ENCODE data around the gene SLC6A3. TPM values are rescaled to one million over a fixed set of nuclear protein-coding genes. Genes with fewer than 3 reads are reported as not detected.
A peak's percentile ranks its signal among the peaks of the same experiment; 100 is the strongest.
"Not testable (repeated sequence)": the region's sequence is repeated elsewhere in the genome, so short reads cannot be mapped to it uniquely, and the experiment has no call there.

SLC6A3 gene
- total and polyA plus RNA-seq, 9 donors, result 0.11 to 0.23 (median 0.12) TPM; not detected in 6

- no peaks in the 10 kb centered on the region for H3K36me3 ChIP-seq (ENCODE audit: control insufficient read depth, insufficient read depth, low read length)
- WGBS (ENCODE audit: insufficient coverage), result 46% methylated on average over 10 of the region's 12 CpGs
- DNase-seq, result peak; percentile 55
- H3K27me3 ChIP-seq (ENCODE audit: control insufficient read depth, insufficient read depth, low read length), result peaks cover 36% of the 10 kb centered on the region
- no peak overlapping the region for H3K27ac ChIP-seq (ENCODE audit: low read length)
- H3K9me3 ChIP-seq (replicated peaks; ENCODE audit: control insufficient read depth, low read depth, low read length), result no peaks in the 10 kb centered on the region
- H3K4me3 ChIP-seq (ENCODE audit: low read length), result no peak overlapping the region
- H3K4me1 ChIP-seq (ENCODE audit: control insufficient read depth, insufficient read depth, low read length), result peaks cover 23% of the 10 kb centered on the region
Observed at GRCh38 chr5:1380910-1381309, 64.3 kb downstream of the SLC6A3 start.

- Histone ChIP-seq H3K27me3 (ENCODE audit: control insufficient read depth, insufficient read depth, low read length) (peaks cover 29% of the 10 kb centered on the region), H3K36me3 (ENCODE audit: control insufficient read depth, insufficient read depth, low read length) (no peaks in the 10 kb centered on the region), H3K4me1 (ENCODE audit: control insufficient read depth, insufficient read depth, low read length) (peaks cover 19% of the 10 kb centered on the region), H3K27ac (ENCODE audit: low read length) (no peak overlapping the region), H3K4me3 (ENCODE audit: low read length) (no peak overlapping the region), H3K9me3 (replicated peaks; ENCODE audit: control insufficient read depth, low read depth, low read length) (no peaks in the 10 kb centered on the region)
- peak; percentile 48 for DNase-seq
- 14% methylated on average over 20 of the region's 34 CpGs for WGBS (ENCODE audit: insufficient coverage)
Observed at GRCh38 chr5:1380011-1380817, 65.0 kb downstream of the SLC6A3 start.

GRCh38 chr5:1378866-1379659 is 66.2 kb downstream of the SLC6A3 start:
- Histone ChIP-seq H3K27me3 (ENCODE audit: control insufficient read depth, insufficient read depth, low read length) (peaks cover 25% of the 10 kb centered on the region), H3K9me3 (replicated peaks; ENCODE audit: control insufficient read depth, low read depth, low read length) (no peaks in the 10 kb centered on the region), H3K27ac (ENCODE audit: low read length) (no peak overlapping the region), H3K4me1 (ENCODE audit: control insufficient read depth, insufficient read depth, low read length) (peaks cover 19% of the 10 kb centered on the region), H3K36me3 (ENCODE audit: control insufficient read depth, insufficient read depth, low read length) (no peaks in the 10 kb centered on the region), H3K4me3 (ENCODE audit: low read length) (no peak overlapping the region)
- 94% methylated on average over 18 of the region's 24 CpGs for WGBS (ENCODE audit: insufficient coverage)
- DNase-seq, result no peak

- Histone ChIP-seq H3K36me3 (ENCODE audit: control insufficient read depth, insufficient read depth, low read length) (no peaks in the 10 kb centered on the region), H3K4me1 (ENCODE audit: control insufficient read depth, insufficient read depth, low read length) (peaks cover 19% of the 10 kb centered on the region), H3K27me3 (ENCODE audit: control insufficient read depth, insufficient read depth, low read length) (peaks cover 22% of the 10 kb centered on the region), H3K27ac (ENCODE audit: low read length) (no peak overlapping the region), H3K9me3 (replicated peaks; ENCODE audit: control insufficient read depth, low read depth, low read length) (no peaks in the 10 kb centered on the region), H3K4me3 (ENCODE audit: low read length) (no peak overlapping the region)
- 90% methylated on average over 18 of the region's 18 CpGs for WGBS (ENCODE audit: insufficient coverage)
- no peak for DNase-seq
Observed at GRCh38 chr5:1378096-1378495, 67.1 kb downstream of the SLC6A3 start.

- Histone ChIP-seq H3K4me1 (ENCODE audit: control insufficient read depth, insufficient read depth, low read length) (peaks cover 19% of the 10 kb centered on the region), H3K27me3 (ENCODE audit: control insufficient read depth, insufficient read depth, low read length) (peaks cover 18% of the 10 kb centered on the region), H3K36me3 (ENCODE audit: control insufficient read depth, insufficient read depth, low read length) (no peaks in the 10 kb centered on the region), H3K9me3 (replicated peaks; ENCODE audit: control insufficient read depth, low read depth, low read length) (no peaks in the 10 kb centered on the region), H3K4me3 (ENCODE audit: low read length) (no peak overlapping the region), H3K27ac (ENCODE audit: low read length) (no peak overlapping the region)
- 78% methylated on average over 3 of the region's 3 CpGs for WGBS (ENCODE audit: insufficient coverage)
- DNase-seq, result peak; percentile 64
Observed at GRCh38 chr5:1376981-1377380, 68.3 kb downstream of the SLC6A3 start.

- WGBS (ENCODE audit: insufficient coverage), result 69% methylated on average over 9 of the region's 23 CpGs
Observed at GRCh38 chr5:1375871-1376810, 69.1 kb downstream of the SLC6A3 start.

GRCh38 chr5:1374679-1375055 is 70.6 kb downstream of the SLC6A3 start:
- H3K27ac ChIP-seq (ENCODE audit: low read length), result no peak overlapping the region
- H3K4me3 ChIP-seq (ENCODE audit: low read length), result no peak overlapping the region
- WGBS (ENCODE audit: insufficient coverage), result 48% methylated on average over 3 of the region's 6 CpGs
- DNase-seq, result peak; percentile 32
- H3K9me3 ChIP-seq (replicated peaks; ENCODE audit: control insufficient read depth, low read depth, low read length), result no peaks in the 10 kb centered on the region
- H3K36me3 ChIP-seq (ENCODE audit: control insufficient read depth, insufficient read depth, low read length), result no peaks in the 10 kb centered on the region
- H3K4me1 ChIP-seq (ENCODE audit: control insufficient read depth, insufficient read depth, low read length), result peaks cover 9% of the 10 kb centered on the region
- H3K27me3 ChIP-seq (ENCODE audit: control insufficient read depth, insufficient read depth, low read length), result peaks cover 10% of the 10 kb centered on the region

More at GRCh38 chr5:1375871-1376810, 69.1 kb downstream of the SLC6A3 start:
- DNase-seq, result no peak
- no peaks in the 10 kb centered on the region for H3K36me3 ChIP-seq (ENCODE audit: control insufficient read depth, insufficient read depth, low read length)
- no peaks in the 10 kb centered on the region for H3K9me3 ChIP-seq (replicated peaks; ENCODE audit: control insufficient read depth, low read depth, low read length)
- no peak overlapping the region for H3K27ac ChIP-seq (ENCODE audit: low read length)
- H3K4me1 ChIP-seq (ENCODE audit: control insufficient read depth, insufficient read depth, low read length), result peaks cover 17% of the 10 kb centered on the region
- no peak overlapping the region for H3K4me3 ChIP-seq (ENCODE audit: low read length)
- H3K27me3 ChIP-seq (ENCODE audit: control insufficient read depth, insufficient read depth, low read length), result peaks cover 17% of the 10 kb centered on the region

GRCh38 chr5:1374030-1374678 is 71.1 kb downstream of the SLC6A3 start:
- no peak for DNase-seq
- WGBS (ENCODE audit: insufficient coverage), result 80% methylated on average over 3 of the region's 9 CpGs
- Histone ChIP-seq H3K4me3 (ENCODE audit: low read length) (no peak overlapping the region), H3K27me3 (ENCODE audit: control insufficient read depth, insufficient read depth, low read length) (peaks cover 11% of the 10 kb centered on the region), H3K4me1 (ENCODE audit: control insufficient read depth, insufficient read depth, low read length) (peaks cover 9% of the 10 kb centered on the region), H3K36me3 (ENCODE audit: control insufficient read depth, insufficient read depth, low read length) (no peaks in the 10 kb centered on the region), H3K9me3 (replicated peaks; ENCODE audit: control insufficient read depth, low read depth, low read length) (no peaks in the 10 kb centered on the region), H3K27ac (ENCODE audit: low read length) (no peak overlapping the region)

- H3K4me3 ChIP-seq (ENCODE audit: low read length); H3K9me3 ChIP-seq (replicated peaks; ENCODE audit: control insufficient read depth, low read depth, low read length); DNase-seq; H3K36me3 ChIP-seq (ENCODE audit: control insufficient read depth, insufficient read depth, low read length); H3K4me1 ChIP-seq (ENCODE audit: control insufficient read depth, insufficient read depth, low read length); H3K27ac ChIP-seq (ENCODE audit: low read length): not testable (repeated sequence)
- H3K27me3 ChIP-seq (ENCODE audit: control insufficient read depth, insufficient read depth, low read length), result peaks cover 11% of the 10 kb centered on the region
- WGBS (ENCODE audit: insufficient coverage), result 87% methylated on average over 3 of the region's 4 CpGs
Observed at GRCh38 chr5:1371972-1372342, 73.3 kb downstream of the SLC6A3 start.
